HG03442 (cell line): ENCODE data around the gene SLC10A1.
"Not testable (repeated sequence)": the region's sequence is repeated elsewhere in the genome, so short reads cannot be mapped to it uniquely, and the experiment has no call there.

Experiments used
- ATAC-seq: cut with Tn5 transposase; IDR thresholded peaks from one replicate; pipeline ENCODE4 v1.9.1; 2021; ENCODE audit warnings: mild to moderate bottlenecking, moderate library complexity; ENCODE audit not compliant: unreplicated experiment

Gene SLC10A1

GRCh38 chr14:69772082-69773017, 24.7 kb downstream of the SLC10A1 start:
- no peak for ATAC-seq

- ATAC-seq: no peak
These were observed 25.9 kb downstream of the SLC10A1 start for GRCh38 chr14:69771136-69771535.

DNA sequence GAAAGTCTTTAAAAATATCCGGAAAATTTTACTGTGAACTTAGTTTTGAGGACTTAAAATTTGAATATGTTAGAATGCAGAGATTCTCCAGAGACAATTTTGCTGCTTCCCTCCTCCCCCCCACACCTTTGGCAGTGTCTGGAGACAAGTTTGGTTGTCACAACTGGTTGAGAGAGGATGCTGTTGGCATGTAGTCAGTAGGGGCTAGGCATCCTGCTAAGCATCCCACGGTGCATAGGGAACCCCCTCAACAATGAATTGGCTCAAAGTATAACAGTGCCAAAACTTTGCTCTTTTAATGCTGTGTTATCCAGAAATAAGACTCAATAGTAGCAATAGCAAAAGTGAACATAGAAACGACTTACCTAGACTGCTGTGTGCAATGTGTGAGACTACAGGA, 26.5 kb downstream of the SLC10A1 start:
- no peak for ATAC-seq

DNA sequence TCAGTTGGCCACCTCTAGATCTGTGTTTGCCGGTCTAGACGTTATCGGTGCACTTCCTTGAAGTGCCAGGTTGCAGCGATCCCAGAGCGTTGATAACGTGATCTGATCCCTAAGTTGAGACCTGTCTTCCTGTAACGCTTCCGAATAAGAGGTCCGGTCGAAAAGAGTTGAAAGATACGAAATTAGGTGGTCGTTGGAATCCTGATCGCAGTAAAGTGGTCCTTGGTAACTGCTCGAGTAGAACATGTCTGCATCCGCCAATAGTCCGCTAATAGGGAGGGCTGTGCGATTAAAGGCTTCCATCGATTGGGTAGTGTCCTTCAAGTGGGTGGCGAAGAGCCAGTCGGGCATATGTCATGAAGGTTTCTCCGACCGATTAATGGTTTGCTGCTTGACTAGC, 27.4 kb downstream of the SLC10A1 start:
- ATAC-seq: no peak

- no peak for ATAC-seq
These were observed 28.2 kb downstream of the SLC10A1 start for GRCh38 chr14:69768873-69769272.

DNA sequence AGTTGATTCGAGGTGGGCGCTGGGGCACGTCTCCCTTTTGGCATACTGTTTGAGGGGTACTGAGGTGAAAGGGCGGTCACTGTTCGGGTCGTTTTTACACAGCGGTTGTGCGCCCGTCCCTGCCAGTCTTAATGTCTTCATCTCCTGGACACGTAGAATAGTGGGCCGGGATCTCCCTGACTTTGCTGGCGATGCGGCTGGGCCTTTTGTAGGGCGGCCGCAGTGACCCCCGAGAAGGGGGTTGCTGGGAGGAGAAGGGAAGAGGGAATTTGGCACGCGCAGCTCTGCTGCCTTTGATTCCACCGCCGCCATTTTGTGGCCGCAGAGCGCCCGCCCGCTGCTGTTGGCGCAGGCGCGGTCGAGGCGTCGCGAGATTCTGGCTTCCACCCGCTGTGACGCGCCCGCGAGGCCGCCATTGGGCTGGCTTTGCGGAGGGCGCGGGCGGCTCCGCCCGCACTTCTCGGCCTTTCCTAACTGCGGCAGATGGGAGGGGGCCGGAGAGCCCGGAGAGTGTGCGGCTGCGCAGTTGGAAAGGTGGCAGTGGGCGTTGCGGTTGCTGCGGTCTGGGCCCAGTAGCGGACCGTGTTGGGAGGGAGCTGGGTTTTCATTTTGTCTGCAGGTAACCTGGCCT, 29.6 kb downstream of the SLC10A1 start:
- ATAC-seq: peak; percentile 63

- ATAC-seq: peak; percentile 79
These were observed 30.1 kb downstream of the SLC10A1 start, which contains the start of gene SRSF5 for GRCh38 chr14:69766984-69767368. SRSF5 (plus strand) TSS chr14:69767142; CDS start chr14:69768157, 1,015 bp downstream.

DNA sequence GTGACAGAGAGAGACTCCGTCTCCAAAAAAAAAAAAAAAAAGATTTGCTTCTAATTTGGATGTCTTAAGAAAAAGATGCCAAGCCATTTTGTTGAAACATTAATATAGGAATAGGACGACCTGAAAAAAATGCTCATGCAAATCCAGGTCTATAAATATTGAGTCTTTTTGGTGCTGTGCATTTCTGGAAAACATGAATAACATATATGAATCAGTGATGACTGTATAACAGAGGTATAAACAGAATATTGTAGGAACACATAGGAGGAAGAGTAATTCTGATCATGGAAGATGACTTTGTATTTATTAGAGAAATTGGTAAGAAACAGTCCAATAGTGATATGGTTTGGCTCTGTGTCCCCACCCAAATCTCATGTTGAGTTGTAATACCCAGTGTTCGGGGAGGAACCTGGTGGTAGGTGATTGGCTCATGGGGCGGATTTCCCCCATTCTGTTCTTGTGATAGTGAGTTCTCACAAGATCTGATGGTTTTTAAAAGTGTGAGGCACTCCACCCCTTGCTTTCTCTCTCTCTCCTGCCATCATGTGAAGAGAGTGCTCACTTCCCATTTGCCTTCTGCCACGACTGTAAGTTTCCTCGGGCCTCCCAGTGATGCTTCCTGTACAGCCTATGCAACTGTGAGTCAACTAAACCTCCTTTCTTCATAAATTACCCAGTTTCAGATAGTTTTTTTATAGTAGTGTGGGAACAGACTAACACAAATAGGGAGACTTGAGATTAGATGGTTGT, 33.1 kb downstream of the SLC10A1 start:
- no peak for ATAC-seq

- no peak for ATAC-seq
These were observed 36.2 kb downstream of the SLC10A1 start for GRCh38 chr14:69760810-69761209.

GRCh38 chr14:69756298-69756697, 40.7 kb downstream of the SLC10A1 start:
- no peak for ATAC-seq

DNA sequence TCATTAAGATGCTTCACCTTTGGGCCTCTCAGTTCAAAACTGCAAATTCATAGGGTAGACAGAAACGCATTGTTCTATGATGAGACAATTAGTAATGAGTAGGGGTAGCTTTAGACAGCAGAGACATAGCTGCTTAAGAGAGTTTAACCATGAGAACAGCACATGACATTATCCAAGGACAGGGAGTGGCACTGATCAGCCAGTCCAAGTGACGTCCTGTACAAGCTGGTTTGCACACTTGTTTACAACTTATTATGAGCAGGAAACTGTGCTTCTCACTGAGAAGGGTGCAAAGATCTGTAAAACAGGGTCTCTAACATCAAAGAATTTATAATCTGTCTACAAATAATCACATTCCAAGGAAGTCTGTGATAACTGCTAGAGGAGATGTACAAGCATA, 41.3 kb downstream of the SLC10A1 start:
- ATAC-seq: no peak

DNA sequence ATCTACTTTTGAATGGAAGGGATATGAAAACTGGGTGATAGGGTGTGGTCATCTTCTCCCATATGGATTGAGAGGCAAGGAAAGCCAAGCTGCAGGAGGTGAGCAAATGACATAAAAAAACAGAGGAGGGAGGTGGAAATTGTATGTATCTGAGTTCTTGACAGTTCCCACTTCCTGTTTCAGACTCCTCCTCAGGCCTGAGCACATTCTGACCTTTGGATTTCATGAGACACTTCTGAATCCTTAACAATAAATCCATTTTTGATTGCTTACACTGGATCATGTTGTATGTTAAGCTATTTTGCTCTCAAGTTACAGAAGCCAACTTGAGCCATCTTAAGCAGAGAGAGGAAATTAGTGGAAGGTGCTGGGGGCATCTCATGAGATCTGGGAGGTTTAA, 41.7 kb downstream of the SLC10A1 start:
- ATAC-seq: no peak

DNA sequence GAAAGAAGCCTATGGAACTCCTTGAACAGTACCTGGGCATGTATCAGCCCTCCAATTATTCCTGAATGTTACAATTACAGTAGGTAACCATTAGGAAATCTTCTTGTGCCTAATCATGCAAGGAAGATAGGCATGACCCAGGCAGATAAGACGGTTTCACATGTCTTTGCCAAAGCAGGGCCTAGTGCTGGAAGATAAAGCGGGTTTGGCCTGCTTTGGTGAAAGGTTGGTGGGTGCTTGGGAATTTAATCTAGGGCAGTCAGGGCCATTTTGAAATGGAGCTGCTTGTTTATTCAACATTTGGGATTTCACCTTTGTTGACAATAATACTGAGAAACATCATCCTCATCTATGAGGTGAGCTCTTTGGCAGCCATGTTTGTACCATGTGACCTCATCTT, 42.6 kb downstream of the SLC10A1 start:
- ATAC-seq: no peak

- ATAC-seq: no peak
These were observed 43.2 kb downstream of the SLC10A1 start for GRCh38 chr14:69753860-69754259.

- no peak for ATAC-seq
These were observed 44.3 kb downstream of the SLC10A1 start for GRCh38 chr14:69752773-69753172.

GRCh38 chr14:69750495-69750894, 46.5 kb downstream of the SLC10A1 start:
- no peak for ATAC-seq

DNA sequence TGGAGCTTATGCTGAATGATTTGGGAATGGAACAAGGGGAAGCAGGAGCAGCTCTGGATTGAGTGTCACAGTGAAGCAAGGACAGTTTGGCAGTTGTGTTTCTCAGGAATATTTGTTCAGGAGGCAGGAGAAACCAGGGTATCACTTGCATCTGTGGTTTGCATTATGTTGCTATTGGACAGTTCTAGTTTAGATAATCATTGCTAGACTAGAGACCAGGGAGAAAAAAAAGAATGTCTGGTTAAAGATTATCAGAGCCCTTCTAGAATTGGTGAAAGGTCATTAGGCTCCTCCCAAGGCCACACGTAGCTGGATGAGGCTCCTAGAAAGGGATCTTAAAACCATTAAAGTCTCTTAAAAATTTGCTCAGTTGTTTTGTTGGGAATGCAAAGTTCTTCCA, 47.1 kb downstream of the SLC10A1 start:
- no peak for ATAC-seq

- no peak for ATAC-seq
These were observed 56.0 kb downstream of the SLC10A1 start for GRCh38 chr14:69741055-69741454.

DNA sequence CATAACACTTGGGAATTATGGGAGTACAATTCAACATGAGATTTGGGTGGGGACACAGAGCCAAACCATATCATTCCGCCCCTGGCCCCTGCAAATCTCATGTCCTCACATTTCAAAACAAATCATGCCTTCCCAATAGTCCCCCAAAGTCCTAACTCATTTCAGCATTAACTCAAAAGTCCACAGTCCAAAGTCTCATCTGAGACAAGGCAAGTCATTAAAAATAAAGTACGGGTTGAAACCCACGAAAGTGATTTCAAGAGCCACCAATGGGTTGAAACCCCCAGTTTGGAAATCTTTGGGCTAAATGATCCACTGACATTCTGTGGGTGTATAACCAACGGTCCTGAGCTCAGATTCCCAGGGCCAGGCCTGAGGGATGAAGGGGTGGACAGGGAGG, 60.6 kb downstream of the SLC10A1 start:
- ATAC-seq: not testable (repeated sequence)

DNA sequence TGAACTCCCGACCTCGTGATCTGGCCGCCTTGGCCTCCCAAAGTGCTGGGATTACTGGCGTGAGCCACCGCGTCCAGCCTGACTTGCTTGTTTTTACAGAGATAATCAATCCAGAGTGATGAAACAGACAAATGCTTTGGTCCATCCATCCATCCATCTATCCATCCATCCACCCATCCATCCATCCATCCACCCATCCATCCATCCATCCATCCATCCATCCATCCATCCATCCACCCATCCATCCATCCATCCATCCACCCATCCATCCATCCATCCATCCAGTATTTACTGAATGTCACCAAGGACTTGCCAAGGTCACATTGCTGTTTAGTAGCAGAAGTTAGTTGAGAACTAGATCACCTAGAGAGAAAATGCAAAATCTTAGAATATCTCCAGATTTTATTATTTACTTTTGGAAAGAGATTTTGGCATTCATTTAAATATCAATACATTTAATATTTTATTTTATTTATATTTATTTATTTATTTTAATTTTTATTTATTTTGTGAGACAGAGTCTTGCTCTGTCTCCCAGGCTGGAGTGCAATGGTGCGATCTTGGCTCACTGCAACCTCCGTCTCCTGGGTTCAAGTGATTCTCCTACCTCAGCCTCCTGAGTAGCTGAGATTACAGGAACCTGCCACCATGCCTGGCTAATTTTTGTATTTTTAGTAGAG, 65.0 kb downstream of the SLC10A1 start:
- not testable (repeated sequence) for ATAC-seq

- ATAC-seq: no peak
These were observed 69.2 kb downstream of the SLC10A1 start for GRCh38 chr14:69727860-69728259.
